H1 (cell line): ENCODE results near the gene APLP2. TPM values are rescaled to one million over a fixed set of nuclear protein-coding genes. Genes with fewer than 3 reads are reported as not detected.

Source experiments
- CTCF ChIA-PET: fragments of 300-600 bp; sonication (Branson Sonifier 250); formaldehyde crosslinking; loops from one replicate; lab custom pipeline; 2021; ENCODE audit not compliant: partially characterized antibody; lab: Charles Lee
- POLR2A ChIA-PET: fragments of 300-600 bp; sonication (Branson Sonifier 250); formaldehyde crosslinking; loops from one replicate; lab custom pipeline; 2021; ENCODE audit warnings: inconsistent platforms; ENCODE audit not compliant: partially characterized antibody; lab: Charles Lee
- DNase-seq, 2 experiments: peaks; one replicate each; pipeline versions ENCODE4 v3.0.0 to v3.0.0-alpha.2; 2010 to 2022; ENCODE audit warnings: low spot score in 2 of 2, low read depth in 1 of 2, mixed read lengths in 1 of 2
- FAIRE-seq: peaks from 2 replicates; lab custom pipeline; 2011; peaks lifted over from hg19 to GRCh38; lab: Jason Lieb, UNC
- H2AFZ ChIP-seq: 2 replicates; pipeline ENCODE4 v1.8.1; 2012; ENCODE audit warnings: low read length, inconsistent platforms
- H2AK5ac ChIP-seq: 2 replicates; pipeline ENCODE4 v1.6.1; 2013; ENCODE audit warnings: low read depth, low read length
- H2BK120ac ChIP-seq: replicated peaks from 2 replicates; pipeline ENCODE3; 2013; ENCODE audit warnings: low read depth, low read length, inconsistent platforms
- H2BK12ac ChIP-seq: 2 replicates; pipeline ENCODE4 v1.6.1; 2013; ENCODE audit warnings: low read depth, low read length
- H2BK15ac ChIP-seq: 2 replicates; pipeline ENCODE4 v1.6.1; 2013; ENCODE audit warnings: low read length
- H2BK20ac ChIP-seq: 2 replicates; pipeline ENCODE4 v1.6.1; 2013; ENCODE audit warnings: low read length
- H2BK5ac ChIP-seq: 2 replicates; pipeline ENCODE4 v1.6.1; 2013; ENCODE audit warnings: low read depth, low read length
- H3K14ac ChIP-seq: 2 replicates; pipeline ENCODE4 v1.6.1; 2013; ENCODE audit warnings: inconsistent platforms; ENCODE audit not compliant: insufficient read length
- H3K18ac ChIP-seq: 2 replicates; pipeline ENCODE4 v1.6.1; 2013; ENCODE audit warnings: low read length; ENCODE audit errors: extremely low read depth
- H3K23ac ChIP-seq: 2 replicates; pipeline ENCODE4 v1.6.1; 2013; ENCODE audit warnings: inconsistent platforms; ENCODE audit not compliant: insufficient read length
- H3K23me2 ChIP-seq: 2 replicates; pipeline ENCODE4 v1.6.1; 2013; ENCODE audit warnings: low read depth, low read length
- H3K27ac ChIP-seq: 2 replicates; pipeline ENCODE4 v1.6.1; 2011; ENCODE audit warnings: low read depth, low read length, inconsistent platforms
- H3K27me3 ChIP-seq, 4 experiments: replicated peaks in 1 of 4; 1 replicate in 1 of 4; 2 replicates in 3 of 4; pipeline versions ENCODE4 v1.6.1 to v1.8.1; 2011 to 2013; ENCODE audit warnings: low read length in 3 of 4, mild to moderate bottlenecking in 3 of 4, inconsistent platforms in 2 of 4, mixed read lengths in 2 of 4, moderate library complexity in 1 of 4; ENCODE audit not compliant: control insufficient read depth in 3 of 4, insufficient read depth in 3 of 4; ENCODE audit errors: extremely low read depth in 1 of 4
- H3K36me3 ChIP-seq, 4 experiments: 2 replicates each; pipeline versions ENCODE4 v1.6.1 to v1.8.1; 2011 to 2013; ENCODE audit warnings: mild to moderate bottlenecking in 4 of 4, low read length in 3 of 4, moderate library complexity in 2 of 4, control low read depth in 1 of 4, inconsistent platforms in 1 of 4; ENCODE audit not compliant: insufficient read depth in 4 of 4, control insufficient read depth in 2 of 4
- H3K4ac ChIP-seq: replicated peaks from 2 replicates; pipeline ENCODE3; 2013; ENCODE audit warnings: low read length, low read depth, mixed read lengths, inconsistent platforms; ENCODE audit not compliant: insufficient read length
- H3K4me1 ChIP-seq, 4 experiments: replicated peaks in 1 of 4; 1 replicate in 1 of 4; 2 replicates in 3 of 4; pipeline versions ENCODE4 v1.6.1 to v1.8.1; 2011 to 2013; ENCODE audit warnings: low read length in 3 of 4, inconsistent platforms in 2 of 4, mixed read lengths in 1 of 4; ENCODE audit not compliant: insufficient read depth in 4 of 4, control insufficient read depth in 3 of 4
- H3K4me2 ChIP-seq, 2 experiments: 2 replicates each; pipeline versions ENCODE4 v1.6.1 to v1.8.1; 2011 to 2013; ENCODE audit warnings: low read depth in 2 of 2, low read length in 2 of 2, control low read depth in 1 of 2, inconsistent platforms in 1 of 2, mild to moderate bottlenecking in 1 of 2; ENCODE audit not compliant: insufficient read depth in 1 of 2
- H3K4me3 ChIP-seq, 4 experiments: fragments of 200-600, 300-600 bp in 1 of 4; sonication (generic), shearing (Covaris generic), sonication (Bioruptor Twin) in 1 of 4; 2 replicates each; pipeline versions ENCODE4 v1.5.1 to v1.8.1; 2011 to 2016; ENCODE audit warnings: low read length in 4 of 4, low read depth in 3 of 4, control low read depth in 2 of 4, inconsistent platforms in 2 of 4, mild to moderate bottlenecking in 2 of 4, mixed read lengths in 1 of 4, moderate library complexity in 1 of 4; ENCODE audit not compliant: insufficient read depth in 2 of 4; ENCODE audit errors: extremely low read depth in 1 of 4
- H3K56ac ChIP-seq: replicated peaks from 2 replicates; pipeline ENCODE3; 2013; ENCODE audit warnings: low read depth, mild to moderate bottlenecking, mixed read lengths, low read length, inconsistent platforms; ENCODE audit not compliant: insufficient read length
- H3K79me1 ChIP-seq: 2 replicates; pipeline ENCODE4 v1.6.1; 2013; ENCODE audit warnings: low read depth, low read length, control low read depth
- H3K79me2 ChIP-seq, 2 experiments: 2 replicates each; pipeline versions ENCODE4 v1.6.1 to v1.8.1; 2012 to 2013; ENCODE audit warnings: low read length in 2 of 2, mild to moderate bottlenecking in 2 of 2, inconsistent platforms in 1 of 2; ENCODE audit not compliant: insufficient read depth in 2 of 2, control insufficient read depth in 1 of 2
- H3K9ac ChIP-seq, 4 experiments: replicated peaks in 1 of 4; 1 replicate in 1 of 4; 2 replicates in 3 of 4; pipeline versions ENCODE4 v1.6.1 to v1.8.1; 2011 to 2013; ENCODE audit warnings: low read depth in 3 of 4, low read length in 3 of 4, control low read depth in 2 of 4, mild to moderate bottlenecking in 2 of 4, moderate library complexity in 2 of 4, inconsistent platforms in 1 of 4; ENCODE audit errors: extremely low read depth in 1 of 4
- H3K9me3 ChIP-seq, 2 experiments: 2 replicates each; pipeline versions ENCODE4 v1.6.1 to v1.8.1; 2012 to 2013; ENCODE audit warnings: mild to moderate bottlenecking in 2 of 2, moderate library complexity in 2 of 2, control low read depth in 1 of 2, inconsistent platforms in 1 of 2, low read depth in 1 of 2, low read length in 1 of 2, mixed read lengths in 1 of 2; ENCODE audit not compliant: insufficient read depth in 2 of 2
- H4K20me1 ChIP-seq, 2 experiments: replicated peaks in 1 of 2; 2 replicates each; pipeline versions ENCODE3 to v1.8.1; 2011 to 2013; ENCODE audit warnings: inconsistent platforms in 2 of 2, low read length in 2 of 2, mild to moderate bottlenecking in 1 of 2; ENCODE audit not compliant: insufficient read depth in 2 of 2, control insufficient read depth in 1 of 2
- H4K5ac ChIP-seq: 2 replicates; pipeline ENCODE4 v1.6.1; 2013; ENCODE audit warnings: low read length, low read depth, mixed read lengths, inconsistent platforms; ENCODE audit not compliant: insufficient read length
- H4K8ac ChIP-seq: 2 replicates; pipeline ENCODE4 v1.8.0; 2013; ENCODE audit warnings: mild to moderate bottlenecking, moderate library complexity, low read length, inconsistent platforms; ENCODE audit not compliant: insufficient read depth; ENCODE audit errors: extremely low read depth
- H4K91ac ChIP-seq: replicated peaks from 2 replicates; pipeline ENCODE3; 2013; ENCODE audit warnings: low read length, mixed read lengths, inconsistent platforms; ENCODE audit not compliant: insufficient read length
- BACH1 ChIP-seq: IDR thresholded peaks from 2 replicates; pipeline ENCODE4 v1.6.1; 2012; ENCODE audit warnings: low read length, improper control_type of control experiment
- BRCA1 ChIP-seq: IDR thresholded peaks from 2 replicates; pipeline ENCODE4 v1.6.1; 2012; ENCODE audit warnings: low read depth, low read length, improper control_type of control experiment
- CBX5 ChIP-seq: fragments of 300-800, 300-1000 bp; sonication (generic); IDR thresholded peaks from 2 replicates; pipeline ENCODE4 v1.7.1; 2016; ENCODE audit warnings: antibody characterized with exemption, low read length, low read depth
- E2F6 ChIP-seq: IDR thresholded peaks from 2 replicates; pipeline ENCODE4 v1.6.1; 2012; ENCODE audit warnings: inconsistent platforms
- FOSL1 ChIP-seq: IDR thresholded peaks from 2 replicates; pipeline ENCODE4 v1.6.1; 2011; ENCODE audit warnings: mild to moderate bottlenecking, low read depth, low read length, moderate library complexity; ENCODE audit not compliant: insufficient read depth
- JUND ChIP-seq: IDR thresholded peaks from 2 replicates; pipeline ENCODE4 v1.6.1; 2011; ENCODE audit warnings: mild to moderate bottlenecking, improper control_type of control experiment, low read length
- KDM4A ChIP-seq: IDR thresholded peaks from one replicate; pipeline ENCODE4 v1.7.1; 2012; ENCODE audit warnings: low read depth, mild to moderate bottlenecking, moderate library complexity, low read length, inconsistent platforms; ENCODE audit not compliant: severe bottlenecking
- SP4 ChIP-seq: IDR thresholded peaks from 2 replicates; pipeline ENCODE4 v1.6.1; 2012; ENCODE audit warnings: low read length, inconsistent platforms
- TEAD4 ChIP-seq: IDR thresholded peaks from 2 replicates; pipeline ENCODE4 v1.6.1; 2012; ENCODE audit warnings: low read depth, low read length, inconsistent platforms, mixed read lengths
- USF2 ChIP-seq: IDR thresholded peaks from 2 replicates; pipeline ENCODE4 v1.6.1; 2011; ENCODE audit warnings: low read length, improper control_type of control experiment
- WGBS, 2 experiments: shearing (Covaris generic) in 1 of 2; methylation state at CpG; one replicate each; pipeline versions ENCODE4 v1.1.6 to v1.1.7; 2013 to 2015; ENCODE audit warnings: low lambda C conversion rate in 2 of 2, mixed read lengths in 2 of 2, inconsistent platforms in 1 of 2, low coverage in 1 of 2, missing lambda C conversion rate in 1 of 2; ENCODE audit not compliant: insufficient replicate concordance in 2 of 2, insufficient coverage in 1 of 2, insufficient read length in 1 of 2; ENCODE audit errors: extremely low coverage in 1 of 2, missing lambda C conversion rate in 1 of 2; 5-methylcytosine and 5-hydroxymethylcytosine counted together
- polyA plus RNA-seq, 7 experiments: library from polyadenylated mRNA; depleted of rRNA in 3 of 7; stranded (reverse) in 5 of 7; unstranded in 2 of 7; fragments of >200 nt in 5 of 7; fragments of 200-250 nt in 2 of 7; gene quantifications; 1 replicate in 5 of 7; 2 replicates in 1 of 7; 4 replicates in 1 of 7; pipeline versions ENCODE4 v1.2.1 to v1.2.3, GENCODE V29; 2011 to 2013; ENCODE audit warnings: missing spikeins in 2 of 7, mixed read lengths in 2 of 7
- total RNA-seq: library from RNA; stranded (reverse); fragmentation: NEBNext Ultra II Directional; extraction: Animal tissue kit (Norgen Biotek cat#: 25700); gene quantifications from 2 replicates; pipeline ENCODE4 v1.2.1, GENCODE V29; 2021

APLP2 gene
- total and polyA plus RNA-seq, 2 of the 8 experiments (the other 6 are each of a cell fraction or from before 2014, with no cell fraction given), result 222 to 315 TPM

- CTCF ChIA-PET, result interaction anchor here (0.6 to 1.7 kb wide), 5 partner anchors 9 to 442 kb away, joined by 3 to 6 read pairs (median 3); no protein-coding TSS in a partner anchor
- H3K79me1 ChIP-seq, result no peaks in the 10 kb centered on the region
- no peak overlapping the region for H2BK20ac ChIP-seq
- H4K8ac ChIP-seq, result no peak overlapping the region
- no peaks in the 10 kb centered on the region for H3K36me3 ChIP-seq
- H3K9me3 ChIP-seq, result no peaks in the 10 kb centered on the region
- no peak overlapping the region for H3K4me3 ChIP-seq
- no peaks in the 10 kb centered on the region for H3K23me2 ChIP-seq
- H2BK120ac ChIP-seq, result no peak overlapping the region
- POLR2A ChIA-PET, result interaction anchor here (1.8 kb wide), 1 partner anchor 12 kb away, joined by 3 read pairs; no protein-coding TSS in a partner anchor
- H4K5ac ChIP-seq, result no peak overlapping the region
- no peak overlapping the region for H2BK12ac ChIP-seq
- no peak overlapping the region for H2BK5ac ChIP-seq
- H3K4me1 ChIP-seq, result no peaks in the 10 kb centered on the region
- H3K4ac ChIP-seq, result no peak overlapping the region
- H3K4me2 ChIP-seq, result no peak overlapping the region
- H3K27ac ChIP-seq, result no peak overlapping the region
- peaks cover 0 to 6% of the 10 kb centered on the region in 2 experiments for H4K20me1 ChIP-seq
- no peaks in the 10 kb centered on the region for H3K79me2 ChIP-seq
- H2AFZ ChIP-seq, result no peak overlapping the region
- H3K56ac ChIP-seq, result no peak overlapping the region
- H2AK5ac ChIP-seq, result no peak overlapping the region
- DNase-seq, result no peak
- H3K27me3 ChIP-seq, result no peaks in the 10 kb centered on the region
- H4K91ac ChIP-seq, result no peak overlapping the region
- WGBS, 2 experiments, result 94% methylated on average over 28 of the region's 29 CpGs; no CpG with 5 or more reads in 1 of the 2 experiments
- no peak overlapping the region for H2BK15ac ChIP-seq
- FAIRE-seq, result no peak
- no peak overlapping the region for H3K14ac ChIP-seq
- no peak overlapping the region for H3K9ac ChIP-seq
- H3K23ac ChIP-seq, result no peak overlapping the region
- H3K18ac ChIP-seq, result no peak overlapping the region
- no peak for TF ChIP-seq FOSL1
- TF ChIP-seq KDM4A, result no peak
- no peak for TF ChIP-seq SP4
- TF ChIP-seq BACH1, result no peak
- no peak for TF ChIP-seq BRCA1
- TF ChIP-seq USF2, result no peak
- TF ChIP-seq E2F6, result no peak
- TF ChIP-seq TEAD4, result no peak
- TF ChIP-seq CBX5, result no peak
- TF ChIP-seq JUND, result no peak
These were observed 120.7 kb downstream of the APLP2 start for GRCh38 chr11:130190371-130190881.
